Left lobe of liver (tissue), 2 donors: ENCODE results near the gene VWC2L. TPM values are rescaled to one million over a fixed set of nuclear protein-coding genes. Genes with fewer than 3 reads are reported as not detected.

ENCODE experiments used
- ATAC-seq: fragments of 200-7000 bp; cut with Tn5 transposase; one replicate; pipeline ENCODE4 v1.9.1; 2020; ENCODE audit warnings: mild to moderate bottlenecking, moderate library complexity
- DNase-seq: peaks from one replicate; pipeline ENCODE4 v3.0.0-alpha.2; 2020; ENCODE audit warnings: low spot score
- total RNA-seq: library from RNA; stranded (reverse); gene quantifications from one replicate; pipeline ENCODE4 v1.2.1, GENCODE V29; 2021
- donor health status: DM: no; HTN: no; CAD: no; lungs with moderate emphysema.
- donor health status: DM: no; HTN: yes; CAD: no.

The VWC2L gene
- total RNA-seq, 1 donor from 2014 or later: not detected

- ATAC-seq (no peak), DNase-seq (no peak)
These were observed 167.6 kb downstream of the VWC2L start for GRCh38 chr2:214578442-214578841.

GRCh38 chr2:214579035-214579434 is 168.2 kb downstream of the VWC2L start:
- no peak for ATAC-seq
- DNase-seq: no peak

- no peak for ATAC-seq
- DNase-seq: no peak
These were observed 176.6 kb downstream of the VWC2L start for GRCh38 chr2:214587442-214587841.

GRCh38 chr2:214591366-214591765 is 180.5 kb downstream of the VWC2L start:
- ATAC-seq: no peak
- no peak for DNase-seq

- DNase-seq (no peak), ATAC-seq (no peak)
These were observed 181.2 kb downstream of the VWC2L start for GRCh38 chr2:214592011-214592410.

GRCh38 chr2:214593727-214594126 is 182.9 kb downstream of the VWC2L start:
- ATAC-seq: peak; percentile 40
- DNase-seq: no peak

GRCh38 chr2:214601852-214602633 is 191.2 kb downstream of the VWC2L start:
- ATAC-seq: no peak
- no peak for DNase-seq

- no peak for DNase-seq
- no peak for ATAC-seq
These were observed 194.0 kb downstream of the VWC2L start for GRCh38 chr2:214604861-214605260.

GRCh38 chr2:214607051-214607450 is 196.2 kb downstream of the VWC2L start:
- ATAC-seq: no peak
- DNase-seq: no peak

- DNase-seq (no peak), ATAC-seq (no peak)
These were observed 200.2 kb downstream of the VWC2L start for GRCh38 chr2:214611015-214611414.

GRCh38 chr2:214624166-214624760 is 213.4 kb downstream of the VWC2L start:
- no peak for DNase-seq
- ATAC-seq: no peak

- ATAC-seq: no peak
- no peak for DNase-seq
These were observed 217.2 kb downstream of the VWC2L start for GRCh38 chr2:214628091-214628490.
